Measurements from ENCODE around the gene IFNA17. TPM values are rescaled to one million over a fixed set of nuclear protein-coding genes. Genes with fewer than 3 reads are reported as not detected.
"Not testable (repeated sequence)": the region's sequence is repeated elsewhere in the genome, so short reads cannot be mapped to it uniquely, and the experiment has no call there.

The IFNA17 gene
- total and polyA plus RNA-seq, 8 donors, result not detected

DNA sequence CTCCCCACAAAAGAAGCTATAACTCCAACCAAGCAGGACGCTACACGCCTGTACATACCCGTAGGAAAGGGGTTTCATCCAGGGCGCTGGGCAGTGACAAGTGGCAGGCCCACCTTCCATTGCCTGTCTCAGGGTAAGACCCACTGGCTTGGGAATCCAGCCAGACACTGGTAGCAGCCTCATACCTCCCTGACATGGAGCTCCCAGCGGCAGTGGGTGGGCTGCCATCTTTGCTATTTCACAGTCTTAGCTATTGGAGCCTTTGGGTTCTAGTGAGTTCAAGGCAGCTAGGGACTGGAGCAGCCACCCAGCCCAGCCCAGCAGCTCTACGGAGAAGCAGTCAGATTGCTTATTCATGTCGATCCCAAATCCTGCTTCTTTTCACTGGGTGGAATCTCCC is 17.7 kb downstream of the IFNA17 start:
- Histone ChIP-seq H3K36me3 (no peaks in the 10 kb centered on the region), H3K9me3 (no peaks in the 10 kb centered on the region), H3K4me3 (no peak overlapping the region), H3K4me1 (no peaks in the 10 kb centered on the region), H3K27me3 (no peaks in the 10 kb centered on the region), H3K27ac (no peak overlapping the region)
- intact Hi-C loops (cut with DNase I), result no loop called here
- peak in 1 of 4 donors; percentile 32 for DNase-seq
- ATAC-seq, result no peak
- TF ChIP-seq CTCF (IDR thresholded peaks at IDR 0.05), result no peak

GRCh38 chr9:21207043-21207442 is 21.0 kb downstream of the IFNA17 start, which contains the start of gene IFNA10:
Gene IFNA10, minus strand, starts transcription at chr9:21207143. Its CDS starts 46 bp downstream, at chr9:21207097.
- H3K4me3 ChIP-seq; DNase-seq; H3K27ac ChIP-seq; H3K27me3 ChIP-seq; H3K9me3 ChIP-seq; H3K36me3 ChIP-seq; ATAC-seq; intact Hi-C loops (cut with DNase I); H3K4me1 ChIP-seq: not testable (repeated sequence)

- no peak overlapping the region for H3K27ac ChIP-seq
- ATAC-seq, result no peak
- peaks cover 0 to 3% of the 10 kb centered on the region in 2 donors for H3K9me3 ChIP-seq
- H3K27me3 ChIP-seq, result no peaks in the 10 kb centered on the region
- no peak overlapping the region for H3K4me3 ChIP-seq
- H3K36me3 ChIP-seq, result no peaks in the 10 kb centered on the region
- no peaks in the 10 kb centered on the region for H3K4me1 ChIP-seq
- TF ChIP-seq CTCF (IDR thresholded peaks at IDR 0.05), result no peak
- no peak for DNase-seq
- intact Hi-C loops (cut with DNase I), result no loop called here
These were observed 22.8 kb downstream of the IFNA17 start for GRCh38 chr9:21205204-21205603.

- intact Hi-C loops (cut with DNase I); DNase-seq; H3K27me3 ChIP-seq; H3K36me3 ChIP-seq; H3K4me1 ChIP-seq; H3K4me3 ChIP-seq; H3K27ac ChIP-seq; ATAC-seq; H3K9me3 ChIP-seq: not testable (repeated sequence)
These were observed 25.9 kb downstream of the IFNA17 start, which contains the start of gene IFNA7 for GRCh38 chr9:21202105-21202504. Gene IFNA7, minus strand, starts transcription at chr9:21202205. Its CDS starts 40 bp downstream, at chr9:21202165.

- TF ChIP-seq CTCF (IDR thresholded peaks at IDR 0.05), result peak; percentile 47 to 56
- H3K36me3 ChIP-seq; DNase-seq; H3K4me3 ChIP-seq; intact Hi-C loops (cut with DNase I); H3K27me3 ChIP-seq; H3K4me1 ChIP-seq; H3K27ac ChIP-seq; H3K9me3 ChIP-seq: not testable (repeated sequence)
- ATAC-seq, result peak; percentile 92
These were observed 32.9 kb downstream of the IFNA17 start for GRCh38 chr9:21194867-21195776.

DNA sequence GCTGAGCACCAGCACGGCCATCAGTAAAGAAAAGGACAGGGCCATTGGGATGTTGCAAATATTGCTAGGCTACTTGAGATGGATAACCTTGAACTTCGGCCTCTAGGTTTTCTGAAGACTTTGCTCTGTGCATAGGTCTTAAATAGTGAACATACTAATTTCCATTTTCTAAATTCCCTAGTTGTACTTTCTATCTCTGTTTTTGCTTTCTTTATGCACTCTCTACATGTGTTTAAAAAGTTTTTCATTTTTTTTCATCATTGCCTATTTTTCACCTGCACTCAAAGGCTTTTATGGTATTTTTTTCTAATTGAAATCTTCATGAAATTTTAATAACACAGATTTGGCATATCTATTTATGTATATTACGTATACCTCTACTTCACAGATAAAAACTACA is 40.5 kb downstream of the IFNA17 start, which contains the start of gene IFNA4:
Gene IFNA4, minus strand, starts transcription at position 101 of the 400 bp plus-strand sequence. Its CDS starts 56 bp downstream, at position 45.
- H3K36me3 ChIP-seq; H3K4me3 ChIP-seq; H3K27ac ChIP-seq; H3K4me1 ChIP-seq; intact Hi-C loops (cut with DNase I); H3K9me3 ChIP-seq; ATAC-seq; DNase-seq; H3K27me3 ChIP-seq: not testable (repeated sequence)
